H4 (cell line): ENCODE data around the gene SEC22A. TPM values are rescaled to one million over a fixed set of nuclear protein-coding genes. Genes with fewer than 3 reads are reported as not detected.

Experiments used
- DNase-seq: peaks from one replicate; pipeline ENCODE4 v3.0.0-alpha.2; 2015; ENCODE audit warnings: low spot score
- total RNA-seq: library from RNA; depleted of rRNA; stranded (reverse); fragments of >200 nt; shearing (Covaris generic); gene quantifications from 2 replicates; pipeline ENCODE4 v1.2.3, GENCODE V29; 2014; rRNA removed

Gene SEC22A
- total RNA-seq, 1 experiment from 2014 or later = 66.6 TPM

- DNase-seq = no peak
These were observed 103.4 kb downstream of the SEC22A start for GRCh38 chr3:123305192-123305591.

DNA sequence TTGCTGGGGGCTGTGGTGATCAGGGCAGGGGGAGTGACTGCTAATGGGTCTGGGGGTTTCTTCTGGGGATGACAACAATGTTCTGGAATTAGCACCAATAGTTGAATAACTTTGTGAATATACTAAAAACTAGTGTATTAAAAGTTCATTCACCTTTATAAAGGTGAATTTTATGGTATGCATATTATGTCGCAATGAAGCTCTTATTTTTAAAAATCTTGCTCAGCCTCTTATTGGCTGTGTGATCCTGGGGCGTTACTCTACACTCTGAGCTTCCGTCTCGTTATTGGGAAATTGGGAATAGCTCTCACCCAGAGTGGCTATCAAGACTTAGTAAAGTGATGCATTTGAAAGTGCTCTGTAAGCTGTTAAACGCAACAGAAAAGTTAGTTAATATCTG, 105.3 kb downstream of the SEC22A start:
- DNase-seq = no peak

GRCh38 chr3:123310186-123310585, 108.4 kb downstream of the SEC22A start:
- DNase-seq = no peak

DNA sequence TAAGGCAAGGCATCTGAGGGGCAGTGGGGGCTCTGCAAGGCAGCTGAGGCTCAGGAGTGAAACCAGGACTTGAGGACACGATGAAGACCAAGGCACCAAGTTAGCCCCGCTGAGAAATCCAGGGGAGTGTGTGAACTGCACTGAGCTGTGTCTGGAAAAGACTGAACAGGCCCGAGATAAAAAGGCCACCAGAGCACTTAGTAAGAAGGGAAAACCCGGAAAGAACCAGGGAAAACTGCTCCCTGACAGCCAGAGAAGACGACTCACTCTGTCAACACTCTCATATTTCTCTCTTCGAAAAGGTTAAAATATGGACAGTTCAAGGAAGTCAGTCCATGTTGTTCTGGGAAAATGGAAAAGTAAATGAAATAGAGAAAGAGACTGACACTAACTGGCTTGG, 109.0 kb downstream of the SEC22A start:
- no peak for DNase-seq

GRCh38 chr3:123311201-123311600, 109.5 kb downstream of the SEC22A start:
- DNase-seq = no peak

GRCh38 chr3:123312331-123313265, 110.9 kb downstream of the SEC22A start:
- DNase-seq = no peak

- no peak for DNase-seq
These were observed 112.1 kb downstream of the SEC22A start for GRCh38 chr3:123313889-123314288.

DNA sequence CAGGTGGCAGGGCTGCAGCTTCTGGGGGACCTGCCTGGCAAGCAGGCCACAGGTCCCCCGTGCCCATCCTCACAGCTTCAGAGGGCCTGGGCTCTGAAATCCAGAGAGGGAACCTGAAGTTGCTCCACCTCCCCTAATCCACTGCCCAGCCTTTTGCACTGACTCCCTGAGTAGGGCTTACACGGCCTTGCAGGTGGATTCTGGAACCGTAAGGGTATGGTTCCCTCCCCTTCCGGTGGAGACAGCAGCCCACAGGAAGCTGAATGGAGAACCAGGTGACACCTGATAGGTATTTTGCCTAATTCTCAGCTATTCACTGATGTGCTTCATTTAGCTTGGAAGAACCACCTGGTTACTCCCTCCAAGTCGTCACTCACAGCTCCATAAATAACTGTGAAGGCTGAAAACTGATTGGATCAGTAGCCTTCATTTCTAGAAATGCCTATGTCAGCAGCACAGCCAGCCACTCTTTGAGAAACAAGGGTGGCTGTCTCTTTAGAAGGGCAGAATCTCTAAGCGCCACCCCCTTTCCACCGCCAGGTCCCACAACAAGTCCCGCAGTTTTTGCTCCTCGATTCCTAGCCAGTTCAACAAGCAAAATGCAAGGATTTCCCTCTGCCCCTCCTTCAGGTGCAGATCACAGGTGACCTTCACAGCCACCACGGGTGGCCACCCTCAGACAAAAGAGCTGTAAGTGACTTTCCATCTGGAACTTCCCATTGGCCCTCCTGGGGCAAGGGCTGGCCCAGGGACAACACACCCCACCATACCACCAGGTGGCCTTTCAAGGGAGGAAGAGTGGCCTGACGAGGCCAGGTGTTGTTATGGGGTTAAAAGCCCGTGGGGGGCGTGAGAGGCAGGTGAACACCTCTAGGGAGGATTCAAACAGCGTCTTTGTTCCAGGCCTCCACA, 112.9 kb downstream of the SEC22A start:
- DNase-seq = no peak

GRCh38 chr3:123315271-123315595, 113.5 kb downstream of the SEC22A start:
- DNase-seq = no peak

GRCh38 chr3:123317716-123318115, 116.0 kb downstream of the SEC22A start:
- DNase-seq = no peak

DNA sequence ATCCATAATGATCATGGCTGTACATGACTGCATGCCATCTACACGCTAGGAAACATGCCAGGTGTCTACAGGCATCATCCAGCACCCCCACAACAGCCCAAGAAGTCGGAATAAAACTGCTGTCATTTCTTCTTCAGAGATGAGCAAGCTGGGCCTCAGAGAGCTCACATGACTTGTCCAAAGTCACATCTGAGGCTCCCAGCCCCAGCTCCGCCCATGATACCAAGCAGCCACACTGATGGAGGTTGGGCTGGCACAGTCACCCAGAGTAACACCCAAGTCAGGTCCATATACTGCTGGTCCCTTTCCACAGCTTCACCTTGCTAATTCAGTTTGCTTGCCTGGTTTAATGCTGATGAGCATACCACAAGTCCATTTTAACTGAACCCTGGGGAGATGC, 116.6 kb downstream of the SEC22A start:
- DNase-seq = no peak

DNA sequence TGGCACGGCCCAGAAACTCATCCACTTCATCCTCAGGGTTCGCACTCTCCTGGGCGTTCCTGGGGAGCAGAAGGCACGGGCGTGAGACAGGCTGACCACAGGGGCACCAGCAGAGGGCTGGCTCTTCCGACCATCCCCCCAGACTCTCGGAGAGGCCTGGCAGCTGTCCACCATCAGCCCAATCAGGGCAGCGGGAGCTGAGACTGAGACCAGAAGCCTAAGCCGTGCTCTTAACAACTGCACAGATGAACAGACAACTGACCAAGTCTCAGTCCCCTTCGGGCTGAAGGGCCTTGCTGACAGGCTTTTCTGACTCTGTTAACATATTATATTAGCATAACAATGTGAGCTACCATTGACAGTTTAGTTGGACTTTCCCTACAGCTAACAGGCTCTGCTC, 118.0 kb downstream of the SEC22A start:
- DNase-seq = no peak

GRCh38 chr3:123320221-123320620, 118.5 kb downstream of the SEC22A start:
- no peak for DNase-seq

- DNase-seq = no peak
These were observed 120.1 kb downstream of the SEC22A start for GRCh38 chr3:123321806-123322205.

- no peak for DNase-seq
These were observed 121.1 kb downstream of the SEC22A start for GRCh38 chr3:123322866-123323265.

Other genes with a start within 250 kb of the SEC22A start
- gene SEMA5B, start 174.2 kb upstream of the SEC22A start, total RNA-seq = not detected in 2 replicates
- 18.2 and 18.3 TPM in 2 replicates for gene PDIA5, start 134.9 kb upstream of the SEC22A start, total RNA-seq
- 0.18 and 0.85 TPM in 2 replicates for gene ADCY5, start 247.1 kb downstream of the SEC22A start, total RNA-seq